Heart right ventricle (tissue), 16 donors: ENCODE measurements around the gene TEFM. TPM values are rescaled to one million over a fixed set of nuclear protein-coding genes. Genes with fewer than 3 reads are reported as not detected.

Source experiments
- ATAC-seq, 8 donors: fragments of 200-7000 bp; cut with Tn5 transposase; one replicate each; pipeline ENCODE4 v1.9.1; 2020; ENCODE audit warnings: mild to moderate bottlenecking in 8 of 8, moderate library complexity in 8 of 8, moderate number of reproducible peaks in 1 of 8
- DNase-seq, 2 donors: peaks; one replicate each; pipeline ENCODE4 v3.0.0-alpha.2; 2020
- H3K27ac ChIP-seq, 10 donors: fragments of 200-600 bp; sonication (generic) in 2 of 10; one replicate each; pipeline versions ENCODE4 v1.5.0 to v1.8.0; 2020 to 2022; ENCODE audit warnings: mild to moderate bottlenecking in 3 of 10
- H3K27me3 ChIP-seq, 7 donors: fragments of 200-600 bp; one replicate each; pipeline ENCODE4 v1.8.0; 2021 to 2022; ENCODE audit warnings: mild to moderate bottlenecking in 2 of 7
- H3K36me3 ChIP-seq, 9 donors: fragments of 200-600 bp; sonication (generic) in 1 of 9; one replicate each; pipeline versions ENCODE4 v1.5.0 to v1.8.0; 2020 to 2022; ENCODE audit warnings: mild to moderate bottlenecking in 2 of 9
- H3K4me1 ChIP-seq, 9 donors: fragments of 200-600 bp; sonication (generic) in 1 of 9; one replicate each; pipeline versions ENCODE4 v1.5.0 to v1.8.0; 2020 to 2022; ENCODE audit warnings: mild to moderate bottlenecking in 4 of 9
- H3K4me3 ChIP-seq, 10 donors: fragments of 200-600 bp; sonication (generic) in 2 of 10; one replicate each; pipeline versions ENCODE4 v1.5.0 to v1.8.0; 2020 to 2022; ENCODE audit warnings: mild to moderate bottlenecking in 7 of 10, moderate library complexity in 2 of 10
- H3K9me3 ChIP-seq, 11 donors: fragments of 200-600 bp in 10 of 11; sonication (generic) in 2 of 11; one replicate each; pipeline versions ENCODE4 v1.5.0 to v1.8.0; 2013 to 2022; ENCODE audit warnings: mild to moderate bottlenecking in 2 of 11, control low read depth in 1 of 11, moderate library complexity in 1 of 11
- CTCF ChIP-seq, 9 donors: fragments of 200-600 bp; sonication (generic) in 2 of 9; IDR thresholded peaks; one replicate each; pipeline versions ENCODE4 v1.5.0 to v1.8.0; 2021 to 2022; ENCODE audit warnings: antibody characterized with exemption in 9 of 9, mild to moderate bottlenecking in 5 of 9, moderate library complexity in 1 of 9
- WGBS, 2 donors: extraction: QIAGEN DNeasy Blood & Tissue Kit; methylation state at CpG; one replicate each; pipeline ENCODE4 v1.1.7; 2013; ENCODE audit warnings: inconsistent platforms in 1 of 2; 5-methylcytosine and 5-hydroxymethylcytosine counted together
- intact Hi-C, 10 donors: fragments of 100-400 bp; cut with DNase I; formaldehyde crosslinking; loops; one replicate each; pipeline versions ENCODE4 v1.11.1 to v1.14.2; 2022
- long read RNA-seq, 3 donors: library from polyadenylated mRNA; unstranded; transcript quantifications; one replicate each; pipeline ENCODE4 v2.0.0, GENCODE V29; 2020 to 2021
- polyA plus RNA-seq, 2 donors: library from polyadenylated mRNA; stranded (reverse); fragments of 200-250 nt; gene quantifications; one replicate each; pipeline ENCODE4 v1.2.3, GENCODE V29; 2013
- total RNA-seq, 10 donors: library from RNA; stranded (reverse); fragmentation: NEBNext Ultra II Directional in 3 of 10; extraction: Animal tissue kit (Norgen Biotek cat#: 25700) in 3 of 10; gene quantifications; one replicate each; pipeline versions ENCODE4 v1.2.1 to v1.2.4, GENCODE V29; 2021 to 2023
- donor health status: Arrhythmogenic right ventricular cardiomyopathy.
- donor health status: ischemic (EF 13 %, LVEDD 7.1; RV severe dilation, severe dysfunction).
- donor health status: healthy with polysubstance abuse.
- donor health status: DM: no; HTN: yes; CAD: no.
- donor health status: DM: no; HTN: no; CAD: no.
- donor health status: ischemic (EF 25% LVEDD 6.9; RV normal size, moderate dysfunction).
- donor health status: ischemic (EF 25% LVEDD 5.7; RV mildly dilated, moderate dysfunction).
- donor health status: healthy.
- donor health status: DM: yes; HTN: yes; CAD: no.
- donor health status: Ischemic cardiomyopathy.
- donor health status: ischemic (EF 35%, LVEDD 5.7; RV mildly dilated, moderate dysfunction).
- donor health status: nonischemic (EF 11% LVEDD 7.7; RV severe dilation, severe dysfunction).
- donor health status: DM: yes; HTN: yes; CAD: no.
- donor health status: PGD.
- donor health status: ischemic (EF 29% LVEDD 5.4; RV normal size, mild dysfunction).
- donor health status: nonischemic (EF 23%, LVEDD 6.1; RV moderate dilation, normal function).

Gene TEFM
- 10 to 100 TPM in 9 of 10 donors, 1 to 10 TPM in 1; 9.3 to 15.5 (median 13.8) TPM for total RNA-seq
- 10 to 100 TPM in 1 of 2 donors, 1 to 10 TPM in 1; 7.8 to 12.7 TPM for polyA plus RNA-seq
- long read RNA-seq, donor 1, partial matches to known transcripts = 1 of 5 reads
- long read RNA-seq, donor 1, other reads (novel, unspliced or antisense) = 1 of 5 reads
- long read RNA-seq, donor 2, partial matches to known transcripts = 1 of 6 reads
- long read RNA-seq, donor 2, other reads (novel, unspliced or antisense) = 2 of 6 reads
- long read RNA-seq, donor 3, partial matches to known transcripts = 0 of 7 reads
- long read RNA-seq, donor 3, other reads (novel, unspliced or antisense) = 2 of 7 reads

- ATAC-seq = peak; percentile 98 to 99 (median 99)
- peak within 1 kb of the TSS; percentile 63 to 98 (median 78) for H3K4me3 ChIP-seq
- H3K4me1 ChIP-seq = peaks cover 0 to 24% (median 20%) of the 10 kb centered on the region in 9 donors
- no peak for TF ChIP-seq CTCF (IDR thresholded peaks at IDR 0.05)
- no peaks in the 10 kb centered on the region for H3K27me3 ChIP-seq
- no peaks in the 10 kb centered on the region for H3K9me3 ChIP-seq
- H3K27ac ChIP-seq = peak within 1 kb of the TSS; percentile 86 to 96 (median 92)
- peaks cover 0 to 28% (median 0%) of the 10 kb centered on the region in 9 donors for H3K36me3 ChIP-seq
- intact Hi-C loops = loop anchor here in 5 of 10 donors (5.0 to 10.0 kb wide), 3 partner anchors 66 to 311 kb away; partner anchors contain the start of gene RNF135 (in 5 of the 5)
- WGBS, 2 donors = 0% methylated on average over 47 of the region's 47 CpGs
- peak; percentile 89 to 90 for DNase-seq
Observed at GRCh38 chr17:30906101-30906911, at the start of gene TEFM. Gene TEFM (minus strand): TSS chr17:30906238. CDS start chr17:30906198, 40 bp downstream.

- WGBS, 2 donors = 77 to 84% methylated on average over 6 of the region's 6 CpGs
- no peaks in the 10 kb centered on the region for H3K27me3 ChIP-seq
- TF ChIP-seq CTCF (IDR thresholded peaks at IDR 0.05) = no peak
- peak in 6 of 8 donors; percentile 8 to 40 (median 24) for ATAC-seq
- H3K36me3 ChIP-seq = peaks cover 0 to 17% (median 0%) of the 10 kb centered on the region in 9 donors
- intact Hi-C loops = no loop called here
- no peaks in the 10 kb centered on the region for H3K9me3 ChIP-seq
- H3K4me1 ChIP-seq = peaks cover 0 to 95% (median 28%) of the 10 kb centered on the region in 9 donors
- peak overlapping the region; percentile 18 to 87 (median 60) for H3K27ac ChIP-seq
- H3K4me3 ChIP-seq = peak overlapping the region in 4 of 10 donors; percentile 1 to 20 (median 16)
- no peak for DNase-seq
Observed at GRCh38 chr17:30954046-30954830, 48.2 kb upstream of the TEFM start.

GRCh38 chr17:30952638-30953393 is 46.8 kb upstream of the TEFM start:
- ATAC-seq = peak in 7 of 8 donors; percentile 14 to 38 (median 20)
- peak overlapping the region in 7 of 10 donors; percentile 6 to 87 (median 74) for H3K27ac ChIP-seq
- H3K4me3 ChIP-seq = no peak overlapping the region
- no peaks in the 10 kb centered on the region for H3K9me3 ChIP-seq
- no peaks in the 10 kb centered on the region for H3K27me3 ChIP-seq
- no peak for DNase-seq
- 89 to 93% methylated on average over 9 of the region's 9 CpGs for WGBS, 2 donors
- H3K4me1 ChIP-seq = peaks cover 0 to 81% (median 28%) of the 10 kb centered on the region in 9 donors
- peaks cover 0 to 15% (median 0%) of the 10 kb centered on the region in 9 donors for H3K36me3 ChIP-seq
- no peak for TF ChIP-seq CTCF (IDR thresholded peaks at IDR 0.05)
- intact Hi-C loops = no loop called here
